Measurements from ENCODE around the gene COA8.

Gene COA8

DNA sequence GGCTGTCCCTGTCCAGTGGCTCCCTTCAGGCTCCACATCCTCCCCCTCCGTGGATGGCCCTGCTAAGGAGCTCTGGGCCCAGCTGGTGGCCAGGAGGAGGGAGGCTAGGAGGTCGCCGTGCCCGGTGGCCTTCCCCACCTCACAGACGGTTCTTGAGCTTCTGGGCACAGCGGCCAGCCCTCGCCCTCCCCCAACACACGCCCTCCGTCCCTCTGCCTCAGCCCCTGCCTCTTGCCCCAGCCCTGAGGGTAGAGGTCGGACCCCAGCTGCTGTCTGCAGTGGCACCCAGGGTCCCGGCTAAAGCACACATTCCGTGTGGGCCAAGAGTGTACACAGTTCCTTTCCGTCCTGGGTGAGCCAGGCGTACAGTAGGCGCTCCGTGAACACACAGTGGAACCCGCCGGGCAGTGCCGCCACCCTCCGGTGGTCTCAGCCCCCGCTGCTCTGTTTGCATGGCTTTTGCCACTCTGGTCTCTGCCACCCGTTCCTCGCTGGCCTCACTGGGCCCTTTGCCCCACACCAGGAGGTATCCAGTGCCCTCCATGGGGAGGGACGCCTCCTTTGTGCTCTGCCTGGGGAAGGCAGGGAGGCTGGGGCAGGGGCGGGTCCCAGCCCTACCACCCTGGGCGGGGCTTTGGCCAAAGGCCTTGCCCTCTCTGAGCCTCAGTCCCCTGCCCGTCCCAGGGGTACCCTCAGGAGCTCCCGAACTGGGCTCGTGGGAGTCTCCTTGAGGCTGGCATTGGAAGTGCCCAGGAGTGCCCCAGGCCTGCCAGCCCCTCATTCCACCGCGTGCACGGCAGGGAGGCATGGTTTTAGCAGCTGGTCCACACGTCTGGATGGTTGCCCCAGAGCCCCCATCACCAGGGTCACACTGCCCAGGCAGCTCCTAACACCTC, 20.8 kb upstream of the COA8 start:
- Histone ChIP-seq H3K4me1 (peaks cover 29% of the 10 kb centered on the region), H3K36me3 (no peaks in the 10 kb centered on the region; the same call in 1 of the 2 replicates), H3K27me3 (no peaks in the 10 kb centered on the region), H3K9me3 (no peaks in the 10 kb centered on the region), H3K4me3 (ENCODE audit: low read depth, low read length) (no peak overlapping the region)
- no peak for TF ChIP-seq CTCF (IDR thresholded peaks at IDR 0.05; ENCODE audit: low read depth, low read length)
- peak; percentile 21 for DNase-seq

DNA sequence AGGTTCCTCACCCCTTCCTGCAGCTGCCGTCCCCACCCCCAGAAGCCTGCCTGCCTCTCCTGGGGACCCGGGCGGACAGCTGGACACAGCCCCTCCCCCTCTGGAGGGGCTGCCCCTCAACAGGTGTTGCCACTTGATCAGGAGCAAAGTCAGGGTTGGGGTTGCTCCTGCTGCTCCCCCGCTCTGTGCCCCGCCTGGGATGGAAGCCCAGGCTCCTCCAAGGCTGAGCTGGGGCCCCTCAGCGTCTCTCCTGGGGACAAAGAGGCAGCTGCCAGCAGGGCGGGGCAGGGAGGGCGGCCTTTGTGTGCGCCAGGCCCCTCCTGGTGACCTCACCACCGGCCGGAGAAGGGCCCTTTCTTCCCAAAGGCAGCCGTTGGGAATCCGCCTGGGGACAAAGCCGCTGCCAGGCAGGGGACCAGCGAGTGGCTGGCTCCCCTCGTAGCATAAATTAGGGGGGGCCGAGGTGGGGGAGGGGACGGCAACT, 20.1 kb upstream of the COA8 start:
- H3K36me3 ChIP-seq: no peaks in the 10 kb centered on the region
- no peaks in the 10 kb centered on the region for H3K27me3 ChIP-seq
- no peak overlapping the region for H3K4me3 ChIP-seq (ENCODE audit: low read depth, low read length)
- no peaks in the 10 kb centered on the region for H3K9me3 ChIP-seq
- TF ChIP-seq CTCF (IDR thresholded peaks at IDR 0.05; ENCODE audit: low read depth, low read length): no peak
- peaks cover 29% of the 10 kb centered on the region for H3K4me1 ChIP-seq
- DNase-seq: peak; percentile 51

- no peak for TF ChIP-seq CTCF (IDR thresholded peaks at IDR 0.05; ENCODE audit: low read depth, low read length)
- no peak overlapping the region for H3K4me3 ChIP-seq (ENCODE audit: low read depth, low read length)
- peak; percentile 14 for DNase-seq
These were observed 19.6 kb upstream of the COA8 start for GRCh38 chr14:103543140-103543539.

DNA sequence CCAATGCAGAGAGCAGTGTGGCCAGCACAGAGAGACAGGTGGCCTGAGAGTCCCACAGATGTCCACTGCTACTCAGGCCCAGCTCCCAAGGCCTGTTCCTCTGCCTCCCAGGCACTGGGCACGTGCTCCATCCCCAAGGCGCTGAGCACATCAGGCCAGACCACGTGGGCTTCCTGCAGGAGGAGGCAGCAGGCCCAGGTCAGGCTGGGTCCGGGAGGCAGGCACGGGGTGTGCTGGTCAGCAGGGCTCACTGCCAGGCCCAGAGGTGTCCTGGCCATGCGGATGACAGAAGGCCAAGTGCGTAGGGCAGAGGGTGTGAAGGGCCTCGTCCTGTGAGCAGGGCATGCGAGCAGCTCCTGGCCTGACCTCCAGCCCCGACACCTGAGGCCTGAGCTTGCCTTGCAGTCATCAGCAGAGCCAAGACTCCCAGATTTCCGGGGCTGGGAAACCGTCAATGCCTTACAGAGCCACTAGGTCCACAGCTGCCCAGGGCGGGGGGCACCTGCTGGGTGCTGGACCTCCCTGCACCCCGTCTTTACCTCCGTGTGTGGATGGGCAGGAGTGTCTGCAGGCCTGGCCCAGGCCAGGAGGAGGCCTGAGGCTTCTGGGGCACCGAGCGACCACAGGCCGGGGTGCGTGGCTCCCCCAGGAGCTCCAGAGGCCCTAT, 18.9 kb upstream of the COA8 start:
- Histone ChIP-seq H3K4me1 (peaks cover 22% of the 10 kb centered on the region), H3K36me3 (no peaks in the 10 kb centered on the region), H3K9me3 (no peaks in the 10 kb centered on the region), H3K27me3 (no peaks in the 10 kb centered on the region), H3K4me3 (ENCODE audit: low read depth, low read length) (no peak overlapping the region)
- DNase-seq: peak; percentile 28
- no peak for TF ChIP-seq CTCF (IDR thresholded peaks at IDR 0.05; ENCODE audit: low read depth, low read length)

More at GRCh38 chr14:103543140-103543539, 19.6 kb upstream of the COA8 start:
- no peaks in the 10 kb centered on the region for H3K36me3 ChIP-seq
- peaks cover 29% of the 10 kb centered on the region for H3K4me1 ChIP-seq
- H3K9me3 ChIP-seq: no peaks in the 10 kb centered on the region
- no peaks in the 10 kb centered on the region for H3K27me3 ChIP-seq

- no peaks in the 10 kb centered on the region for H3K27me3 ChIP-seq
- H3K4me1 ChIP-seq: peaks cover 22% of the 10 kb centered on the region
- no peak for TF ChIP-seq CTCF (IDR thresholded peaks at IDR 0.05; ENCODE audit: low read depth, low read length)
- H3K4me3 ChIP-seq (ENCODE audit: low read depth, low read length): no peak overlapping the region
- peak; percentile 51 for DNase-seq
- no peaks in the 10 kb centered on the region for H3K9me3 ChIP-seq
- H3K36me3 ChIP-seq: no peaks in the 10 kb centered on the region
These were observed 18.2 kb upstream of the COA8 start for GRCh38 chr14:103544388-103545218.
